ENCODE results near the gene HNRNPA0. TPM values are rescaled to one million over a fixed set of nuclear protein-coding genes. Genes with fewer than 3 reads are reported as not detected.

The HNRNPA0 gene
- total RNA-seq, 1 experiment from 2014 or later, result 68.5 TPM

- Histone ChIP-seq H2AK5ac (ENCODE audit: insufficient read length, low read length) (no peak overlapping the region), H2BK12ac (ENCODE audit: insufficient read length, low read depth, low read length) (no peak overlapping the region), H3K23ac (ENCODE audit: insufficient read length, low read depth, low read length) (no peak overlapping the region), H3K4ac (ENCODE audit: low read depth, low read length) (no peak overlapping the region), H3K4me2 (ENCODE audit: insufficient read depth, insufficient read length, low read length) (no peak overlapping the region), H3K14ac (ENCODE audit: insufficient read depth, low read length) (no peak overlapping the region), H2BK120ac (ENCODE audit: low read depth, low read length, poor library complexity, severe bottlenecking) (no peak overlapping the region), H4K91ac (ENCODE audit: insufficient read length, low read depth, low read length) (no peak overlapping the region), H3K9me3 (ENCODE audit: control insufficient read depth, low read depth, low read length) (no peaks in the 10 kb centered on the region), H2BK5ac (ENCODE audit: insufficient read length, low read length) (no peak overlapping the region), H3K79me2 (ENCODE audit: insufficient read depth, low read length) (no peaks in the 10 kb centered on the region), H4K5ac (ENCODE audit: insufficient read length, low read depth, low read length) (no peak overlapping the region), H3K56ac (ENCODE audit: insufficient read length, low read depth, low read length) (no peak overlapping the region), H2BK15ac (ENCODE audit: low read depth, low read length) (no peak overlapping the region), H2BK20ac (ENCODE audit: low read depth, low read length, poor library complexity, severe bottlenecking) (no peak overlapping the region), H4K8ac (replicated peaks; ENCODE audit: insufficient read length, low read depth, low read length) (no peak overlapping the region), H3K27me3 (ENCODE audit: insufficient read depth, low read length) (no peaks in the 10 kb centered on the region), H3K18ac (ENCODE audit: insufficient read length, low read depth, low read length) (no peak overlapping the region), H3K79me1 (ENCODE audit: insufficient read depth, low read depth, low read length, poor library complexity, severe bottlenecking) (peaks cover 2% of the 10 kb centered on the region), H2AFZ (ENCODE audit: low read length) (no peak overlapping the region), H3K9ac (ENCODE audit: extremely low read depth, insufficient read length, low read length) (no peak overlapping the region), H4K20me1 (ENCODE audit: control insufficient read depth, insufficient read depth, insufficient read length) (no peaks in the 10 kb centered on the region), H3K23me2 (ENCODE audit: insufficient read length, low read depth, low read length, poor library complexity, severe bottlenecking) (no peaks in the 10 kb centered on the region), H3K27ac (ENCODE audit: insufficient read length, low read depth, low read length) (no peak overlapping the region), H3T11ph (ENCODE audit: low read length) (no peak overlapping the region), H3K4me1 (ENCODE audit: insufficient read depth, low read length) (no peaks in the 10 kb centered on the region)
- Mint-ChIP-seq H3K4me1 (peaks cover 0 to 4% of the 10 kb centered on the region in 2 experiments; a peak in 1 of 4 replicates), H3K9me3 (peaks cover 14 to 16% of the 10 kb centered on the region in 2 experiments), H3K4me3 (no peak overlapping the region), H3K27me3 (ENCODE audit: low read depth) (no peaks in the 10 kb centered on the region), H3K36me3 (ENCODE audit: insufficient read depth in 1 of 3, low read depth in 3 of 3) (peaks cover 24 to 33% (median 31%) of the 10 kb centered on the region in 3 experiments), H3K27ac (no peak overlapping the region)
- WGBS (ENCODE audit: extremely low coverage, insufficient read length, low lambda C conversion rate), result no CpG with 5 or more reads among the region's 3 CpGs
- no peak for DNase-seq
- TF ChIP-seq CTCF (conservative IDR thresholded peaks at IDR 0.05), result no peak
These were observed 37.8 kb downstream of the HNRNPA0 start for GRCh38 chr5:137716337-137716736.
